ENCODE data around the gene IQGAP2.

Gene IQGAP2

DNA sequence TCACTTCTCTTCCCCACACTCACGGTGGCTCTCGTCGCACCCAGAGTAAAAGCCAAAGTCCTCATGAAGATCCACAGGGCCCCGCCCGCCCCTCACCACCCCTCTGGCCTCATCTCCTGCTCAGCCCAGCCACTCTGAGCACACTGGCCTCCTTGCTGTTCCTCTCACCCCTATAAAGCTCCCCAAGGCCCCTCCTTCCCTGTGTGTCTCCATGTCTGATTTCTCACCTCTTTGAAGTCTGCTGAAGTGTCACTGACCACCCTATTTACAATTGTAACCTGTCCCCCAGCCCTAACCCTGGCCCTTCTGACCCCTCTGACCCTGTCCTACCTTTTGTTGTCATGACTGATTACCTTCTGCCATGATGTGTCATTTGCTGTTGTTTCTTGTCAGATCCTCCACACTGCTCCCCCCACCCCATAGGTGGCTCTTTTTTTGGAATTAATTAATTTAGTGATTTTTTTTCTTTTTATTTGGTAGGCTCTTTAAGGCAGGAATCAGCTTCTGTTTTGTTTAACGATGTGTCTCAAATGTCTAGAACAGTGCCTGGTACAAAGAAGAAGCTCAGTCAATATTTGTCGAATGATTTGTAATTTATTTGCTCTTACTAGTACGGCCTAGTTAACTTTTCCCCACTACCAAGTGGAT lies 90.2 kb downstream of the IQGAP2 start:
- H2BK12ac ChIP-seq (ENCODE audit: low read length in 2 of 2) = no peak overlapping the region
- no peak overlapping the region for H2AFZ ChIP-seq (ENCODE audit: low read depth, low read length)
- no peak overlapping the region for H3K4ac ChIP-seq (ENCODE audit: low read depth in 1 of 2, low read length in 2 of 2)
- H3K79me1 ChIP-seq (replicated peaks; ENCODE audit: low read length, poor library complexity, severe bottlenecking) = no peaks in the 10 kb centered on the region
- H3K4me1 ChIP-seq (ENCODE audit: control insufficient read depth, insufficient read depth, low read depth, low read length) = no peaks in the 10 kb centered on the region
- no peak overlapping the region for H3K27ac ChIP-seq (ENCODE audit: low read length, poor library complexity, severe bottlenecking)
- H3K36me3 ChIP-seq (ENCODE audit: control insufficient read depth in 1 of 2, insufficient read depth in 2 of 2, low read depth in 1 of 2, low read length in 2 of 2) = no peaks in the 10 kb centered on the region
- H3K9ac ChIP-seq (ENCODE audit: low read length) = no peak overlapping the region
- H2BK15ac ChIP-seq (ENCODE audit: low read depth, poor library complexity, severe bottlenecking) = no peak overlapping the region
- H2BK120ac ChIP-seq (ENCODE audit: low read depth, low read length) = no peak overlapping the region
- no peak overlapping the region for H3K4me2 ChIP-seq (ENCODE audit: low read length, poor library complexity, severe bottlenecking)
- no peak for DNase-seq
- peaks cover 5 to 21% of the 10 kb centered on the region in 2 experiments for H3K27me3 ChIP-seq (ENCODE audit: control insufficient read depth in 1 of 2, insufficient read depth in 1 of 2, low read length in 2 of 2)
- H3K14ac ChIP-seq (ENCODE audit: low read length in 2 of 2) = no peak overlapping the region
- WGBS = 94% methylated on average over 7 of the region's 8 CpGs
- no peak overlapping the region for H4K91ac ChIP-seq (ENCODE audit: low read length)
- H2BK5ac ChIP-seq (ENCODE audit: low read depth, low read length, poor library complexity, severe bottlenecking) = no peak overlapping the region
- H3K18ac ChIP-seq (ENCODE audit: low read depth in 1 of 2, low read length in 2 of 2) = no peak overlapping the region
- H3K9me3 ChIP-seq (ENCODE audit: control insufficient read depth, low read length) = no peaks in the 10 kb centered on the region
- H2AK5ac ChIP-seq (ENCODE audit: low read length, severe bottlenecking) = no peak overlapping the region
- H3K23ac ChIP-seq (ENCODE audit: low read length in 2 of 2) = no peak overlapping the region
- H4K8ac ChIP-seq (ENCODE audit: low read length) = no peak overlapping the region
- H3K4me3 ChIP-seq (ENCODE audit: insufficient read depth in 1 of 2, low read depth in 1 of 2, low read length in 2 of 2) = no peak overlapping the region

DNA sequence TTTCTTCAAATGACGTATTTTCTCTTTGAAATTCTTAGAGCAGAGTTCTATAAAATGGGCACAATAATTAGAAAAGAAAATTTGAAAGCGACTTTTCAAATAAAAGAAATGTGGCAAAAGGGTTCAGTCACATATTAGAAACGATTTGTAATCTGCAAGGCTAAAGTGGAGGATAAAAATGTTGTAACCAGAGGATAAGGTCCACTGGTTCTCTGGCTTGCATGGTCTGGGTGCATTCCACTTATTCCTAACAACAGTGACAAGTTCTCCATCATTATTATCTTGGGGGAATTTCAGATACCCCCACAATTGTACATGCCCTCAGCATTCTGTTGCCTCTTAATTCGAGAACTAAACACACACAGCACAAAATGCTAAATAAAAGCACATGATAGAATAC lies 91.1 kb downstream of the IQGAP2 start:
- H3K4me1 ChIP-seq (ENCODE audit: control insufficient read depth, insufficient read depth, low read depth, low read length) = no peaks in the 10 kb centered on the region
- H4K91ac ChIP-seq (ENCODE audit: low read length) = no peak overlapping the region
- no peak overlapping the region for H2BK12ac ChIP-seq (ENCODE audit: low read length in 2 of 2)
- H4K8ac ChIP-seq (ENCODE audit: low read length) = no peak overlapping the region
- H3K79me1 ChIP-seq (replicated peaks; ENCODE audit: low read length, poor library complexity, severe bottlenecking) = no peaks in the 10 kb centered on the region
- no peak overlapping the region for H2BK120ac ChIP-seq (ENCODE audit: low read depth, low read length)
- WGBS = 94% methylated on average over 3 of the region's 4 CpGs
- H3K9ac ChIP-seq (ENCODE audit: low read length) = no peak overlapping the region
- H3K4ac ChIP-seq (ENCODE audit: low read depth in 1 of 2, low read length in 2 of 2) = no peak overlapping the region
- peaks cover 5 to 23% of the 10 kb centered on the region in 2 experiments for H3K27me3 ChIP-seq (ENCODE audit: control insufficient read depth in 1 of 2, insufficient read depth in 1 of 2, low read length in 2 of 2)
- no peak overlapping the region for H3K4me3 ChIP-seq (ENCODE audit: insufficient read depth in 1 of 2, low read depth in 1 of 2, low read length in 2 of 2)
- H3K18ac ChIP-seq (ENCODE audit: low read depth in 1 of 2, low read length in 2 of 2) = no peak overlapping the region
- no peaks in the 10 kb centered on the region for H3K9me3 ChIP-seq (ENCODE audit: control insufficient read depth, low read length)
- no peak overlapping the region for H3K4me2 ChIP-seq (ENCODE audit: low read length, poor library complexity, severe bottlenecking)
- H2AK5ac ChIP-seq (ENCODE audit: low read length, severe bottlenecking) = no peak overlapping the region
- no peak overlapping the region for H2AFZ ChIP-seq (ENCODE audit: low read depth, low read length)
- no peak overlapping the region for H3K23ac ChIP-seq (ENCODE audit: low read length in 2 of 2)
- no peak overlapping the region for H2BK15ac ChIP-seq (ENCODE audit: low read depth, poor library complexity, severe bottlenecking)
- no peak overlapping the region for H3K27ac ChIP-seq (ENCODE audit: low read length, poor library complexity, severe bottlenecking)
- no peak overlapping the region for H3K14ac ChIP-seq (ENCODE audit: low read length in 2 of 2)
- no peak overlapping the region for H2BK5ac ChIP-seq (ENCODE audit: low read depth, low read length, poor library complexity, severe bottlenecking)
- no peak for DNase-seq
- no peaks in the 10 kb centered on the region for H3K36me3 ChIP-seq (ENCODE audit: control insufficient read depth in 1 of 2, insufficient read depth in 2 of 2, low read depth in 1 of 2, low read length in 2 of 2)

DNA sequence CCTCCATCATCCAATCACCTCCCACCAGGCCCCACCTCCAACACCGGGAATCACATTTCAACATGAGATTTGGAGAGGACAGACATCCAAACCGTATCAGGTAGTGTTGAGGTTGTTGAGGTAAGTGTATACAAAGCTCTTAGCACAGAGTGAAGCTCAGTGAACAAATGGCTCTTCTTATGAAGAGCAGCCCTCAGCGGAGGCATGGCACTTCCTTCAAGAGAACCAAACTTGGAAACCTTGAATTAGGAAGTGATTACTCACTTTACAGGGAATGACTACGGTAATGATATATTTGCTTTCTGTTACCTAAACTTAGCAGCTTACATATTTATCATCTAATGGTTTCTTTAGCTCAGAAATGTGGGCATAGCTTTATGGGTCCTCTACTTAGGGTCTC lies 92.8 kb downstream of the IQGAP2 start:
- Histone ChIP-seq H3K23ac (ENCODE audit: low read length in 2 of 2) (no peak overlapping the region), H2AK5ac (ENCODE audit: low read length, severe bottlenecking) (no peak overlapping the region), H3K27ac (ENCODE audit: low read length, poor library complexity, severe bottlenecking) (no peak overlapping the region), H3K9ac (ENCODE audit: low read length) (no peak overlapping the region), H2BK12ac (ENCODE audit: low read length in 2 of 2) (no peak overlapping the region), H3K79me1 (replicated peaks; ENCODE audit: low read length, poor library complexity, severe bottlenecking) (no peaks in the 10 kb centered on the region), H3K14ac (ENCODE audit: low read length in 2 of 2) (no peak overlapping the region), H3K4me3 (ENCODE audit: insufficient read depth in 1 of 2, low read depth in 1 of 2, low read length in 2 of 2) (no peak overlapping the region), H3K4me2 (ENCODE audit: low read length, poor library complexity, severe bottlenecking) (no peak overlapping the region), H2BK120ac (ENCODE audit: low read depth, low read length) (no peak overlapping the region), H3K36me3 (ENCODE audit: control insufficient read depth in 1 of 2, insufficient read depth in 2 of 2, low read depth in 1 of 2, low read length in 2 of 2) (no peaks in the 10 kb centered on the region), H3K4me1 (ENCODE audit: control insufficient read depth, insufficient read depth, low read depth, low read length) (no peaks in the 10 kb centered on the region), H3K9me3 (ENCODE audit: control insufficient read depth, low read length) (no peaks in the 10 kb centered on the region), H2BK5ac (ENCODE audit: low read depth, low read length, poor library complexity, severe bottlenecking) (no peak overlapping the region), H4K91ac (ENCODE audit: low read length) (no peak overlapping the region), H3K27me3 (ENCODE audit: control insufficient read depth in 1 of 2, insufficient read depth in 1 of 2, low read length in 2 of 2) (peaks cover 5 to 23% of the 10 kb centered on the region in 2 experiments), H2AFZ (ENCODE audit: low read depth, low read length) (no peak overlapping the region), H3K4ac (ENCODE audit: low read depth in 1 of 2, low read length in 2 of 2) (no peak overlapping the region), H4K8ac (ENCODE audit: low read length) (no peak overlapping the region), H3K18ac (ENCODE audit: low read depth in 1 of 2, low read length in 2 of 2) (no peak overlapping the region), H2BK15ac (ENCODE audit: low read depth, poor library complexity, severe bottlenecking) (no peak overlapping the region)
- no peak for DNase-seq
- WGBS = 67% methylated on average over 1 of the region's 4 CpGs

DNA sequence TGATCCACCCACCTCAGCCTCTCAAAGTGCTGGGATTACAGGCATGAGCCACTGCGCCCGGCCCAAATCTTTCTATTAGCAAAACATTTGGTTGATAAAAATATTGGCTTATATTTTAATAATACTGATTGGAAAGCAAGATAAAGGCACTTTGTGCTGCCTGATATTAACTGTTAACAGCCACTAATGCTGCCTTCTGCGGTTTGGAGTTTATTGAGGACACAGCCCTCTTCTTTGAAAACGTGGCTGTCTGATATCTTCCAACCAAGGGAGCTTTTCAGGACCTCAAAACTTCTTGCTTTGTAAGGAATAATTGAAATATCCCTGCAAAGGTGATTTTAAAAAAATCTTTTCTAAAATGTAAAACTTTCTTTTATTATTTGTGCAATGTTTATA lies 94.0 kb downstream of the IQGAP2 start:
- no peak overlapping the region for H3K14ac ChIP-seq (ENCODE audit: low read length in 2 of 2)
- WGBS = 88% methylated on average over 1 of the region's 4 CpGs
- no peak overlapping the region for H2BK12ac ChIP-seq (ENCODE audit: low read length in 2 of 2)
- no peaks in the 10 kb centered on the region for H3K36me3 ChIP-seq (ENCODE audit: control insufficient read depth in 1 of 2, insufficient read depth in 2 of 2, low read depth in 1 of 2, low read length in 2 of 2)
- no peak overlapping the region for H3K9ac ChIP-seq (ENCODE audit: low read length)
- H2AK5ac ChIP-seq (ENCODE audit: low read length, severe bottlenecking) = no peak overlapping the region
- no peak overlapping the region for H4K8ac ChIP-seq (ENCODE audit: low read length)
- H3K9me3 ChIP-seq (ENCODE audit: control insufficient read depth, low read length) = no peaks in the 10 kb centered on the region
- H3K4me3 ChIP-seq (ENCODE audit: insufficient read depth in 1 of 2, low read depth in 1 of 2, low read length in 2 of 2) = no peak overlapping the region
- no peaks in the 10 kb centered on the region for H3K79me1 ChIP-seq (replicated peaks; ENCODE audit: low read length, poor library complexity, severe bottlenecking)
- H3K18ac ChIP-seq (ENCODE audit: low read depth in 1 of 2, low read length in 2 of 2) = no peak overlapping the region
- H3K4me2 ChIP-seq (ENCODE audit: low read length, poor library complexity, severe bottlenecking) = no peak overlapping the region
- no peak overlapping the region for H3K23ac ChIP-seq (ENCODE audit: low read length in 2 of 2)
- no peak overlapping the region for H2BK5ac ChIP-seq (ENCODE audit: low read depth, low read length, poor library complexity, severe bottlenecking)
- no peaks in the 10 kb centered on the region for H3K4me1 ChIP-seq (ENCODE audit: control insufficient read depth, insufficient read depth, low read depth, low read length)
- H2BK120ac ChIP-seq (ENCODE audit: low read depth, low read length) = no peak overlapping the region
- no peak overlapping the region for H2AFZ ChIP-seq (ENCODE audit: low read depth, low read length)
- no peak overlapping the region for H4K91ac ChIP-seq (ENCODE audit: low read length)
- H3K27me3 ChIP-seq (ENCODE audit: control insufficient read depth in 1 of 2, insufficient read depth in 1 of 2, low read length in 2 of 2) = peaks cover 5 to 16% of the 10 kb centered on the region in 2 experiments
- no peak overlapping the region for H3K4ac ChIP-seq (ENCODE audit: low read depth in 1 of 2, low read length in 2 of 2)
- H2BK15ac ChIP-seq (ENCODE audit: low read depth, poor library complexity, severe bottlenecking) = no peak overlapping the region
- no peak for DNase-seq
- H3K27ac ChIP-seq (ENCODE audit: low read length, poor library complexity, severe bottlenecking) = no peak overlapping the region
